Measurements from ENCODE around the gene CYP1B1.
"Not testable (repeated sequence)": the region's sequence is repeated elsewhere in the genome, so short reads cannot be mapped to it uniquely, and the experiment has no call there.

The CYP1B1 gene

DNA sequence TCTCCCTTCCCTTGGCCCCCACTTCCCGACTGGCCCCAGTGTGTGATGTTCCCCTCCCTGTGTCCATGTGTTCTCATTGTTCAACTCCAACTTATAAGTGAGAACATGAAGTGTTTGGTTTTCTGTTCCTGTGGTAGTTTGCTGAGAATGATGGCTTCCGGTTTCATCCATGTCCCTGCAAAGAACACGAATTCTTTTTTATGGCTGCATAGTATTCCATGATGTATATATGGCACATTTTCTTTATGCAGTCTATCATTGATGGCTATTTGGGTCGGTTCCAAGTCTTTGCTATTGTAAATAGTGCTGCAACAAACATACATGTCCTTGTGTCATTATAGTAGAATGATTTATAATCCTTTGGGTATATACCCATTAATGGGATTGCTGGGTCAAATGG, 35.4 kb upstream of the CYP1B1 start:
- not testable (repeated sequence) for H3K36me3 ChIP-seq (ENCODE audit: control insufficient read depth, insufficient read depth, low read length, severe bottlenecking); H3K9me3 ChIP-seq (ENCODE audit: control insufficient read depth, low read length); DNase-seq (ENCODE audit: low read depth); H3K9ac ChIP-seq (ENCODE audit: low read length); H3K27me3 ChIP-seq (replicated peaks; ENCODE audit: control insufficient read depth, insufficient read depth, low read length); H3K4me3 ChIP-seq (ENCODE audit: low read length)
- H3K4me1 ChIP-seq (ENCODE audit: control insufficient read depth, insufficient read depth, low read length) = peaks cover 52% of the 10 kb centered on the region

DNA sequence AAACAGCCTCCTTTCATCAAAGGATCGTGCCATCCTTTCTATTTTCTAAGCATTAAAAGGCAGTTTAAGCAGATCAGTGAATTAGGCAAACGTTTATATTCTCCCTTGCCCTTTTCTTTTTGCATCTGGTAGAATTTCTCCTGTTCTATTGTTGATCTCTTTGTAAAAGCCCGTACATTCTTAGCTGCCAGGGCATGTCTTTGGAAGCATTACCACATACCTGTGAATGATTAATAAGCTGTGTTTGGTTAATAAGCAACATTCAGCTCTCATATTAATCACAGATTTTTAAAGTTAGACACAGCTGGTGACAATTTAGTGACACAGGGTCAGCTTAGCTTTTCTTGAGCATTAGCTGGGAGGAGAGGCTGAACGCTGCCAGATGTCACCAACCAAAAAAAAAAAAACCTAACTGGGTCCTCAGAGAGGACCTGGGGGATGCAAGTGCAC, 33.8 kb upstream of the CYP1B1 start:
- H3K9me3 ChIP-seq (ENCODE audit: control insufficient read depth, low read length) = peaks cover 3% of the 10 kb centered on the region
- no peaks in the 10 kb centered on the region for H3K27me3 ChIP-seq (replicated peaks; ENCODE audit: control insufficient read depth, insufficient read depth, low read length)
- no peak overlapping the region for H3K9ac ChIP-seq (ENCODE audit: low read length)
- peaks cover 46% of the 10 kb centered on the region for H3K4me1 ChIP-seq (ENCODE audit: control insufficient read depth, insufficient read depth, low read length)
- no peak for DNase-seq (ENCODE audit: low read depth)
- no peak overlapping the region for H3K4me3 ChIP-seq (ENCODE audit: low read length)
- H3K36me3 ChIP-seq (ENCODE audit: control insufficient read depth, insufficient read depth, low read length, severe bottlenecking) = no peaks in the 10 kb centered on the region

DNA sequence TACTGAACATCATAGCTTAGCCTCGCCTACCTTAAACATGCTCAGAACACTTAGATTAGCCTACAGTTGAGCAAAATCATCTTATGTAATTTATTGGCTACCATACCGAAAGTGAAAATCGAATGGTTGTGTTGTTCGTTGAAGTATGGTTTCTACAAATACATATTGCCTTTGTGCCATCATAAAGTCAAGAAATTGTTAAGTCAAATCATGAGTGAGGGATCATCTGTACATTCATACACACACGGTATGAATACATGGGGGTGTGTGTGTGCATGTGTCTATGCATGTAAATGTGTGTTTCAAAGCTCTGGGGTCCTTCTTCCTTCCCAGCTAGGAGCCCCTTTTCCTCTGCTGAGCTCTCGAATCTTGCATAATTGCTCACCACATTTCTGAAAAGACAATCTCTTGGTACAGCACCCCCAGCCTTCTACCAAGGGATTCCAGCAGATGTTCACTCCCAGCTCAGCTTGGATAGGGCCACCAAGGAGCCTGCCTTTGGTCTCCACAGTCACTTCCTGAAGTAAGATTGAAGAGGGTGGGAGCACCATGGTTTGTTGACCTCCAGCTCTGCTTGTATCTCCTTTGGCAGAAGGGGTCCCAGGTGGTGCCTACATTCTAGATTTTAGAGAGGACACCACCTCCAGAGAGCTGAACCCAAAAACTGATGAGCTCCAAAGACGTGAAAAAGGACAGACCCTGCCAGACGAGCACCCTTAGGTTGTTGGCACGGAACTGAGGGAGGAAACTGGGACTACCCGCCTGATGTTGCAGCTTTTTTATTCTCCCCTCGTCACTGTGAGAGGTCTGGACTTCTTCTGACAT, 33.2 kb upstream of the CYP1B1 start:
- H3K9me3 ChIP-seq (ENCODE audit: control insufficient read depth, low read length) = peaks cover 4% of the 10 kb centered on the region
- no peaks in the 10 kb centered on the region for H3K27me3 ChIP-seq (replicated peaks; ENCODE audit: control insufficient read depth, insufficient read depth, low read length)
- DNase-seq (ENCODE audit: low read depth) = no peak
- no peaks in the 10 kb centered on the region for H3K36me3 ChIP-seq (ENCODE audit: control insufficient read depth, insufficient read depth, low read length, severe bottlenecking)
- no peak overlapping the region for H3K9ac ChIP-seq (ENCODE audit: low read length)
- H3K4me3 ChIP-seq (ENCODE audit: low read length) = no peak overlapping the region
- H3K4me1 ChIP-seq (ENCODE audit: control insufficient read depth, insufficient read depth, low read length) = peaks cover 39% of the 10 kb centered on the region

DNA sequence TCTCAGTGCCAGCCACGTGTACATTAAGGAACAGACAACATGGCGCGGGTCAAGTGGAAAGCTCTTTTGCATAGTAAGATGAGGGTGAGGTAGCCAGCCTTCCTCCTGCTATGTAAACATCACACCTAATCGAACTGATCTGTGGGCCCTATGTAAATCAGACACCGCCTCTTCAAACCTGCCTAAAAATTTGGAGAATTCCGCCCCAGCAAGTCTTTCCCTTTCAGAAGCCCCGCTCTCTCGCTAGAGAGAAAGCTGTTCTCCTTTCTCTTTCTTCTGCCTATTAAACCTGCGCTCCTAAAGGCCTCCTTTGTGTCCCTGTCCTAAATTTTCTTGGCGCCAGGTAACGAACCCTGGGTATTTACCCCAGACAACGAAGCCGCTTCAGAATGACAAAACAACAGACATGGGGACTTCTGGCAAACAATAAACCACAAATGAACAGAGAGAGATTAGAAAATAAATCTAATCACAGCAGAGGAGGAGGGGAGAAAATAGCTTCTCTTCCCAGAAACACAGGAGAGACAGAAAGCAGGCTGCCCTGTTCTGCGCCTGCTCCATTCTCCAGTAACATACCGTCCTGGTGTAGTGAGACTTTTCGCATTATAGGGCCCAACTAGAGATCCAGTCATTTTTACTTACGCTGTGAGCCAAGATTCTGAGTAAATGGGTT, 31.9 kb upstream of the CYP1B1 start:
- no peak overlapping the region for H3K4me3 ChIP-seq (ENCODE audit: low read length)
- DNase-seq (ENCODE audit: low read depth) = no peak
- H3K9ac ChIP-seq (ENCODE audit: low read length) = no peak overlapping the region
- H3K4me1 ChIP-seq (ENCODE audit: control insufficient read depth, insufficient read depth, low read length) = peaks cover 27% of the 10 kb centered on the region
- peaks cover 4% of the 10 kb centered on the region for H3K9me3 ChIP-seq (ENCODE audit: control insufficient read depth, low read length)
- no peaks in the 10 kb centered on the region for H3K27me3 ChIP-seq (replicated peaks; ENCODE audit: control insufficient read depth, insufficient read depth, low read length)
- no peaks in the 10 kb centered on the region for H3K36me3 ChIP-seq (ENCODE audit: control insufficient read depth, insufficient read depth, low read length, severe bottlenecking)

DNA sequence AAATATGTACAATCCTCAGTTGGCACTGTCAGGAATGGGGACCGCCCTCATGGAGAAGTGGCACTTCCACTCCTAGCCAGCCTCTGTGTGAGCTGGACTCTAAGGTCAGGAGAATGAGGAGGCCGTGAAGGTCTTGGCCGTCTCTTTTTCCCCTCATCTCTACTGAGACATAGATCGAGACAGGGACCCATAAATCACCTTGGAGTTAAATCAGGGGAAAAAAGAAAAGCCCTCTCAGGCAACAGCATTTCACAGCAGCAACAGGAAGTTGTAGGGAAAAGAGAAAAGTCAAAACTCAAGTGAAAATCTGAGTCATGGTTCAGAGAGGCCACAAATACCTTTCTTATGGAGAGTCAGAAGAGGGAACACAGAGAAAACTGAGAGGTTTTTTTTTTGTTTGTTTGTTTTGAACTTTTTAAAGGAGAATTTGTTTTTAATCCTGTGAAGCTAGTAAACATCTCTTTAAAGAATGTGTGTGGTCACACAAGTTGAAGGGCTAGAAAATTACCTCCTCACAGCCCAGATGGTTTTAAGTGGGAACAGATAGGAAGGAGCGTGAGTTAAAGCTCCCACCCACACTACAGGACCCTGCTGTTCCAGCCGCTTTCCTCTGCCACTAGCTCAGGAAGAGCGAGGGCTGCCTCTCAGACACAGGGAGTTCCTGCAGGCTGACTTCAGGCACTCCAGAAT, 30.6 kb upstream of the CYP1B1 start:
- peaks cover 27% of the 10 kb centered on the region for H3K4me1 ChIP-seq (ENCODE audit: control insufficient read depth, insufficient read depth, low read length)
- peak overlapping the region; percentile 83 for H3K9ac ChIP-seq (ENCODE audit: low read length)
- peak overlapping the region; percentile 56 for H3K4me3 ChIP-seq (ENCODE audit: low read length)
- H3K36me3 ChIP-seq (ENCODE audit: control insufficient read depth, insufficient read depth, low read length, severe bottlenecking) = no peaks in the 10 kb centered on the region
- H3K27me3 ChIP-seq (replicated peaks; ENCODE audit: control insufficient read depth, insufficient read depth, low read length) = no peaks in the 10 kb centered on the region
- peak; percentile 75 for DNase-seq (ENCODE audit: low read depth)
- H3K9me3 ChIP-seq (ENCODE audit: control insufficient read depth, low read length) = peaks cover 4% of the 10 kb centered on the region

DNA sequence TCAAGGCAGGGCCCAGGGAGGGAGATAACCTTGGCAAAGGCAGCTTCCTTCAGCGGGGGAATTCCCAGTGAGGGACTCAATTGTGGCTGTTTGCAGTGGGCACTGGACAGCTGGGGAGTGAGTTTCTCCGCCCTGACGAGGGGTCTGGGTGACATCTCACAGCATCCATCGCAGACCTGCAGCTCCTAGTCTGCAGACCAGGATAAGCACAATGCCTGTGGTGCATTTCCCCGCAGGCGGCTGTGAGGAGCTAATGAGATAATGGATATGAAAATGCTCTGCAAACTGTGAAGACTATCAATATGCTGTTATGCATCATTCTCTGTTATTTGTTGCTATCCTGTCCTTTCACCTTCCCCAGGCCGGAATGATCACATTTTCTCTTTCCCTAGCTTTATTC, 30.0 kb upstream of the CYP1B1 start:
- Histone ChIP-seq H3K27me3 (replicated peaks; ENCODE audit: control insufficient read depth, insufficient read depth, low read length) (no peaks in the 10 kb centered on the region), H3K9me3 (ENCODE audit: control insufficient read depth, low read length) (peaks cover 4% of the 10 kb centered on the region), H3K4me3 (ENCODE audit: low read length) (no peak overlapping the region), H3K36me3 (ENCODE audit: control insufficient read depth, insufficient read depth, low read length, severe bottlenecking) (no peaks in the 10 kb centered on the region), H3K4me1 (ENCODE audit: control insufficient read depth, insufficient read depth, low read length) (peaks cover 27% of the 10 kb centered on the region), H3K9ac (ENCODE audit: low read length) (peak overlapping the region; percentile 83)
- DNase-seq (ENCODE audit: low read depth) = no peak

DNA sequence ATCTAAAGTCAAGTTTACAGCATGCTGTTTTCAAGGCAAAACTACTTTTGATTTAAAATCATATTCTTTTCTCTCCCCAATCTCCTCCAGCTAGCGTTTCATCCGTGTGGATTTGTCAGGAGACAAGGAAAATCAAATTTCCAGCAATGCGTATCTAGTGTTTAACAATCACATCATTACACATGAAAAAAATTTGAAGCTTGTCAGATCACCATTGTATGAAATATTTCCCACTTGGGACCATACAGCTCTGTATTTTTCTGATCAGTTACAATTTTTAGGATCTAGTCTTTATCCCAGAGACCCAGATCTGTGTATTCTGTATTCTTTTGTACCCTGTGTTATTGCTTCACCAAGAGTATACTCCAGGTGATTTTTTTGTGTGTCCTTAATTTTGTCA, 28.6 kb upstream of the CYP1B1 start:
- Histone ChIP-seq H3K9ac (ENCODE audit: low read length) (no peak overlapping the region), H3K27me3 (replicated peaks; ENCODE audit: control insufficient read depth, insufficient read depth, low read length) (no peaks in the 10 kb centered on the region), H3K9me3 (ENCODE audit: control insufficient read depth, low read length) (peaks cover 4% of the 10 kb centered on the region), H3K36me3 (ENCODE audit: control insufficient read depth, insufficient read depth, low read length, severe bottlenecking) (no peaks in the 10 kb centered on the region), H3K4me1 (ENCODE audit: control insufficient read depth, insufficient read depth, low read length) (peaks cover 21% of the 10 kb centered on the region), H3K4me3 (ENCODE audit: low read length) (no peak overlapping the region)
- DNase-seq (ENCODE audit: low read depth) = no peak

DNA sequence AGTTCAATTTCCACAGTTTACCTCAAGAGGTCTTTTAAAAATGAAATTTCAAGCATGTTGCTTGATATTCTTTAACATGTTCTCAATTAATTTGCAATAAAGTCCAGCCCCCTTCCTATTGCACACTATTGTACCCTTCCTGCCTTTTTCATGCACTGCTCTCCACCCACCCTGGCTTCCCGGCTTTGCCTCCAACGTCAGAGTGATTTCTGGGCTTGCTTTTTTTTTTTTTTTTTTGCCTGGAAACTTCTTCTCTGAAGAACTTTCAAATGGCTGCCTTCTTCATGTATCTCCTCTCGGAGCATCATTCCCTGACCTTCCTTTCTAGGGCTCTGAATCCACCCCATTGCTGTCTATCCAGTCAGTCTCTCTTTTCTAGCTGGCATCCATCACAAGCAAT, 24.4 kb upstream of the CYP1B1 start:
- no peaks in the 10 kb centered on the region for H3K27me3 ChIP-seq (replicated peaks; ENCODE audit: control insufficient read depth, insufficient read depth, low read length)
- no peak for DNase-seq (ENCODE audit: low read depth)
- H3K4me3 ChIP-seq (ENCODE audit: low read length) = no peak overlapping the region
- peaks cover 4% of the 10 kb centered on the region for H3K9me3 ChIP-seq (ENCODE audit: control insufficient read depth, low read length)
- H3K9ac ChIP-seq (ENCODE audit: low read length) = peak overlapping the region; percentile 42
- H3K4me1 ChIP-seq (ENCODE audit: control insufficient read depth, insufficient read depth, low read length) = peaks cover 40% of the 10 kb centered on the region
- H3K36me3 ChIP-seq (ENCODE audit: control insufficient read depth, insufficient read depth, low read length, severe bottlenecking) = no peaks in the 10 kb centered on the region

DNA sequence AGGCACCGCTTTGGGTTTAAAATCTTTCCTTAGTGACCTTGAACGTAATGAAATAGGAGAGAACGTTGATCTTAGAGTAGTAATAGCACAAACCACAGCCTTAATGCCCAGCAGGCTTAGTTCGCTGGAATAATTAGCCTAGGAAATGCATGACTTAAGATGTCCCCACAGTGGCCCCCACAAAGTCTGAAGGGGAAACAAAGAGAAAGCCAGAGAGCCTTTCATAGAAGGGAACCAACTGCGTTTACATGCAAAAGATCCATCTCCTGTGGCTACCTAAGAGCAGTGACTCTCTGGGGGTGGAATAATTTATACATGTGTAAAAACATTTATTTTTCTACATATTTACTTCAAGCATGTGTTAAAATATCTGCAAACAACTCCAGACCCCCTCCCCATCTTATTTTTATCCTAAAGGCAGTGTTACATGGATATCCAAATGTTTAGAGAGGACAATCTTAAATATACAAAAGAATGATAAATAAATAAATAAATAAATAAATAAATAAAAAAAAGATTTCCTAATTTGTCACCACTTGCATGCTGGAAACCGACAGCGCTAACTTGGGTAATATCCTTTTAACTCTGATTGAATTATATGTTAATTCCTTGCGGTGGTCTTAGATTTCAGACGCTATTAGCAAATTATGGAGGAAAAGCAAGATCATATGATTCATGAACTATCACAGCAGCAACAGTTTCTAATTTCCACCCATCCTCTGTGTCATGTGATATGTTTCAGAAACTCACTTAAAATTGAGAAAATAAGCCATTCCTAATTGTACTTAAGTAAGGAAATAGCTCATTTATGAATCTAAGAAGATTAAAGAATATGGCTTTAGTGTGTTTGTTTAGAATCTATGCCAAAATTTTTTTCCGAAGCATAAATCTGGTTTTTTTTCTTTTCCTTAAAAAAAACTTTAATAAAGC, 23.4 kb upstream of the CYP1B1 start:
- Histone ChIP-seq H3K9me3 (ENCODE audit: control insufficient read depth, low read length) (no peaks in the 10 kb centered on the region), H3K4me1 (ENCODE audit: control insufficient read depth, insufficient read depth, low read length) (peaks cover 41% of the 10 kb centered on the region), H3K36me3 (ENCODE audit: control insufficient read depth, insufficient read depth, low read length, severe bottlenecking) (no peaks in the 10 kb centered on the region), H3K27me3 (replicated peaks; ENCODE audit: control insufficient read depth, insufficient read depth, low read length) (no peaks in the 10 kb centered on the region), H3K4me3 (ENCODE audit: low read length) (peak overlapping the region; percentile 79), H3K9ac (ENCODE audit: low read length) (peak overlapping the region; percentile 92)
- peak; percentile 27 for DNase-seq (ENCODE audit: low read depth)

DNA sequence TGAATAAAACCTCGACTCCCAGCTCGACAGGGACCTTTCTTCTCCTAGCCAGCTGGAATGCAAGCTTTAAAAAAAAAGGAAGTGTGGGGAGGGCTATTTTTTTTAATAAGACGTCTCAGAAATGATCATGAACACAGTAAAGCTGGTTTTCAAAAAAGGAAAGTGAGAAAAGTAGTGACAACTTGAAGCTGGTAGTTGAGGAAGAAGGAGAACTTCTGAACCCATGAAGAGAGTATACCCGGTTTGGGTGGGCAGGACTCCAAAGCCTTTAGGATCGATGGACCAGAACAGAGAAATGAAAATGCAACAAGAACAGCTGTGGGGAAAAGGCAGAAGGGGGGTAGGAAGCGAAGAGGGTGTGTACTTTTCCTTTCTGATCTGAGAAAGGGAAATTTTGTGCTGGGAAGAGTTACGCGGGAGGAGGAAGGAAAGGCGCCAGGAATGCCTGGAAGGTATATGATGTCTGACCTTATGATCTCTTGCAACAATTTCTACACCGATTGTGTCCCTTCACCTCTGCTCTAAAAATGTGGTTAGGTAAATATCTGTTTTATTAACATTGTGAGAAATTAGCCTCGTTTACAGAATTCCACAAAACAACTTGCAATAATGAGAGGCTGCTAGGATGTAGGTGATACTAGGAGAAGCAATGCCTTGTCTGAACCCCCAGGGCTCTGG, 22.6 kb upstream of the CYP1B1 start:
- Histone ChIP-seq H3K27me3 (replicated peaks; ENCODE audit: control insufficient read depth, insufficient read depth, low read length) (no peaks in the 10 kb centered on the region), H3K4me3 (ENCODE audit: low read length) (peak overlapping the region; percentile 79), H3K4me1 (ENCODE audit: control insufficient read depth, insufficient read depth, low read length) (peaks cover 46% of the 10 kb centered on the region), H3K9me3 (ENCODE audit: control insufficient read depth, low read length) (no peaks in the 10 kb centered on the region), H3K36me3 (ENCODE audit: control insufficient read depth, insufficient read depth, low read length, severe bottlenecking) (no peaks in the 10 kb centered on the region), H3K9ac (ENCODE audit: low read length) (peak overlapping the region; percentile 92)
- peak; percentile 53 for DNase-seq (ENCODE audit: low read depth)

Measured in adipocyte (in vitro differentiated cells).